Peyer's patch (tissue), 4 donors: Measurements from ENCODE around the gene CAPN8. TPM values are rescaled to one million over a fixed set of nuclear protein-coding genes. Genes with fewer than 3 reads are reported as not detected.

Experiments used
- DNase-seq, 3 donors: peaks; one replicate each; pipeline ENCODE4 v3.0.0-alpha.2; 2017 to 2019
- H3K27ac ChIP-seq, 4 donors: fragments of 200-600 bp; sonication (generic); one replicate each; pipeline ENCODE4 v1.5.1; 2016 to 2019
- H3K27me3 ChIP-seq, 2 donors: fragments of 200-600 bp; sonication (generic); one replicate each; pipeline ENCODE4 v1.5.1; 2019
- H3K36me3 ChIP-seq, 3 donors: fragments of 200-600 bp; sonication (generic); one replicate each; pipeline ENCODE4 v1.5.1; 2016 to 2019
- H3K4me1 ChIP-seq, 4 donors: fragments of 200-600 bp; sonication (generic); one replicate each; pipeline ENCODE4 v1.5.1; 2016 to 2019
- H3K4me3 ChIP-seq, 4 donors: fragments of 200-600 bp; sonication (generic); 1 replicate in 3 of 4; 2 replicates in 1 of 4; pipeline ENCODE4 v1.5.1; 2016 to 2019; ENCODE audit warnings: mild to moderate bottlenecking in 1 of 4
- H3K9me3 ChIP-seq, 4 donors: fragments of 200-600 bp; sonication (generic); one replicate each; pipeline ENCODE4 v1.5.1; 2016 to 2019; ENCODE audit warnings: mild to moderate bottlenecking in 1 of 4
- POLR2A ChIP-seq, 2 donors: fragments of 450-650 bp; IDR thresholded peaks; one replicate each; pipeline ENCODE4 v1.5.1; 2017; ENCODE audit warnings: antibody characterized with exemption in 2 of 2, mild to moderate bottlenecking in 2 of 2, moderate library complexity in 2 of 2
- small RNA-seq, 2 donors: library from RNA; depleted of rRNA; stranded (forward); fragments of <200 nt; gene quantifications; one replicate each; pipeline ENCODE3, GENCODE V24; 2016
- total RNA-seq, 4 donors: library from RNA; depleted of rRNA; stranded (reverse); fragments of >200 nt; gene quantifications; one replicate each; pipeline ENCODE4 v1.1.0, GENCODE V29; 2016
- TF ChIP-seq, protein P1 (sequence below), 6 experiments: fragments of 450-650 bp in 4 of 6; fragments of 200-600 bp in 2 of 6; sonication (generic) in 1 of 6; IDR thresholded peaks; one replicate each; pipeline ENCODE4 v1.5.1; 2017 to 2019; ENCODE audit warnings: antibody characterized with exemption in 6 of 6, mild to moderate bottlenecking in 3 of 6, moderate library complexity in 1 of 6

The CAPN8 gene
- total RNA-seq, 4 donors from 2014 or later, result 9.9 to 74.0 (median 31.4) TPM

DNA sequence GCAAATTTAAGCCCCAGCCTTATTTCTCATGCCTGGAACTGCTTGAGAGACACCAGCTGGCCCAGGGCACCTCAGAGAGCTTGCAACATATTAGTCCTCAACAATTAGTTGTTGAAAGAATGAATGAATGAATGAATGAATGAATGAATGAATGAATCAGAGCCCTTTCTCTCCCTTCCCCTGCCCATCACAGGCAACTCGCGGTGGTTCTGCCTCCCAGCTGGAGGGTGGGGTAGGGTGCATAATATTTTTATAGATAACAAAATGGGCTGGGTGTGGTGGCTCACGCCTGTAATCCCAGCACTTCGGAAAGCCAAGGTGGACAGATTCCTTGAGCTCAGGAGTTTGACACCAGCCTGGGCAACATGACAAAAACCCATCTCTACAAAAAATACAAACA lies 162.2 kb downstream of the CAPN8 start:
- Histone ChIP-seq H3K27me3 (no peaks in the 10 kb centered on the region), H3K27ac (no peak overlapping the region), H3K36me3 (no peaks in the 10 kb centered on the region), H3K4me3 (no peak overlapping the region), H3K4me1 (no peaks in the 10 kb centered on the region), H3K9me3 (no peaks in the 10 kb centered on the region)
- no peak for DNase-seq
- TF ChIP-seq, protein P1, sequence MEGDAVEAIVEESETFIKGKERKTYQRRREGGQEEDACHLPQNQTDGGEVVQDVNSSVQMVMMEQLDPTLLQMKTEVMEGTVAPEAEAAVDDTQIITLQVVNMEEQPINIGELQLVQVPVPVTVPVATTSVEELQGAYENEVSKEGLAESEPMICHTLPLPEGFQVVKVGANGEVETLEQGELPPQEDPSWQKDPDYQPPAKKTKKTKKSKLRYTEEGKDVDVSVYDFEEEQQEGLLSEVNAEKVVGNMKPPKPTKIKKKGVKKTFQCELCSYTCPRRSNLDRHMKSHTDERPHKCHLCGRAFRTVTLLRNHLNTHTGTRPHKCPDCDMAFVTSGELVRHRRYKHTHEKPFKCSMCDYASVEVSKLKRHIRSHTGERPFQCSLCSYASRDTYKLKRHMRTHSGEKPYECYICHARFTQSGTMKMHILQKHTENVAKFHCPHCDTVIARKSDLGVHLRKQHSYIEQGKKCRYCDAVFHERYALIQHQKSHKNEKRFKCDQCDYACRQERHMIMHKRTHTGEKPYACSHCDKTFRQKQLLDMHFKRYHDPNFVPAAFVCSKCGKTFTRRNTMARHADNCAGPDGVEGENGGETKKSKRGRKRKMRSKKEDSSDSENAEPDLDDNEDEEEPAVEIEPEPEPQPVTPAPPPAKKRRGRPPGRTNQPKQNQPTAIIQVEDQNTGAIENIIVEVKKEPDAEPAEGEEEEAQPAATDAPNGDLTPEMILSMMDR (IDR thresholded peaks at IDR 0.05), result no peak
- no peak for TF ChIP-seq POLR2A (IDR thresholded peaks at IDR 0.05)

DNA sequence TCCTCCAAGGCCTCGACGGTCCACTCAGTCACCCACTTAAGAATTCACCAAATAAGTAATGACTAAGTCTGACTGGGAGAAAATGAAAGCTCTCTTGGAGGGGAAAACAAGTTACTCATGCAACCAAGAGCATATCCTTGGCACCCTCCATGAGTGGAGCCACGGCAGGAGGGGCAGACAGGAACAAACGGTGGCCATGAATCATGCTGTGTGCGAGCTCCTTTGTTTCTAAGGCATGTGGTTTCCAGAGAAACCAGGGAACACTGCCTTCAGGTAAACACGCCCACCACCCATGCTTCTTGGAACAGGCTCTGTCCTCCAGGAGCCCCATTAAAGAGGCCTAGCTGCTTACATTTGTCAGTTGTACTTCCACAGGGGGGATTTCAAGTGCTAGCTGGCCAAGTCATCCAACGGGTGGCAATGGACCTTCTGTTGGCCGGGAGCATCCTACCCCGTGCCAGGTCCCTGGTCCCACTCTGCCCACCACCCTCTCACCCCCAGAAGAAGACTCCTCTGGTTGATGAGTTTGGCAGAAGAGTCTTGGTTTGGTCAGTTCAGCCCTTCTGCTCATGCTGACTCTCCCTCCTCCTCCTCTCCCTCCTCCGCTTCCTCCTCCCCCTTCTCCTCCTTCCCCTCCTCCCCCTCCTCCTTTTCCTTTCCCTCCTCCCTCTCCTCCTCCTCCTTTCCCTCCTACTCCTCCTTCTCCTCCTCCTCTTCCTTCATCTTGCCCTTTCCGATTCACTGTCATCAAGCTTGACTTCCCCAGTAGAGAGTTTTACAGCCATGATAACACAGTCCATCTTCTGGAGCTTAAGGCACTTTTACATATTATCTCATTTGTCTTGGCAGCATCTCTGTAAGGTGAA lies 164.7 kb downstream of the CAPN8 start:
- no peak overlapping the region for H3K27ac ChIP-seq
- H3K27me3 ChIP-seq, result no peaks in the 10 kb centered on the region
- TF ChIP-seq, protein P1 (IDR thresholded peaks at IDR 0.05), result no peak
- no peak for TF ChIP-seq POLR2A (IDR thresholded peaks at IDR 0.05)
- H3K9me3 ChIP-seq, result no peaks in the 10 kb centered on the region
- no peaks in the 10 kb centered on the region for H3K36me3 ChIP-seq
- DNase-seq, result no peak
- no peak overlapping the region for H3K4me3 ChIP-seq
- no peaks in the 10 kb centered on the region for H3K4me1 ChIP-seq

DNA sequence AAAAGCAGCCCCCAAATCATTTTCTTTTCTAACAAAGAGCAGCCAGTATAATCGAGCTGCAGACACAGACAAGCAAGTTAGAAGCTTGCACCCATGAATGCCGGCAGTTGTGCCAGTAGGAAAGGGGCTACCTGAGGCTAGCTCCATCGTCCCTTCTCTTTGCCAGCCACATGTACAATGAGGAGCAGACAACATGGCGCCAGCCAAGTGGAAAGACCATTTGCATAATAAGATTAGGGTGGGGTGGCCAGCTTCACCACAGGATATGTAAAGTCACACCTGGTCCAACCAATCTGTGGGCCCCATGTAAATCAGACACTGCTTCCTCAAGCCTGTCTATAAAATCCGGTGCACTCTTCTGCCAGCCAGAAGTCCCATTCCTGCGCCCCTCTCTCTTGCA lies 168.6 kb downstream of the CAPN8 start:
- TF ChIP-seq, protein P1 (IDR thresholded peaks at IDR 0.05), result no peak
- TF ChIP-seq POLR2A (IDR thresholded peaks at IDR 0.05), result no peak
- Histone ChIP-seq H3K4me1 (no peaks in the 10 kb centered on the region), H3K4me3 (no peak overlapping the region), H3K27ac (no peak overlapping the region), H3K36me3 (no peaks in the 10 kb centered on the region), H3K9me3 (no peaks in the 10 kb centered on the region), H3K27me3 (no peaks in the 10 kb centered on the region)
- DNase-seq, result no peak

DNA sequence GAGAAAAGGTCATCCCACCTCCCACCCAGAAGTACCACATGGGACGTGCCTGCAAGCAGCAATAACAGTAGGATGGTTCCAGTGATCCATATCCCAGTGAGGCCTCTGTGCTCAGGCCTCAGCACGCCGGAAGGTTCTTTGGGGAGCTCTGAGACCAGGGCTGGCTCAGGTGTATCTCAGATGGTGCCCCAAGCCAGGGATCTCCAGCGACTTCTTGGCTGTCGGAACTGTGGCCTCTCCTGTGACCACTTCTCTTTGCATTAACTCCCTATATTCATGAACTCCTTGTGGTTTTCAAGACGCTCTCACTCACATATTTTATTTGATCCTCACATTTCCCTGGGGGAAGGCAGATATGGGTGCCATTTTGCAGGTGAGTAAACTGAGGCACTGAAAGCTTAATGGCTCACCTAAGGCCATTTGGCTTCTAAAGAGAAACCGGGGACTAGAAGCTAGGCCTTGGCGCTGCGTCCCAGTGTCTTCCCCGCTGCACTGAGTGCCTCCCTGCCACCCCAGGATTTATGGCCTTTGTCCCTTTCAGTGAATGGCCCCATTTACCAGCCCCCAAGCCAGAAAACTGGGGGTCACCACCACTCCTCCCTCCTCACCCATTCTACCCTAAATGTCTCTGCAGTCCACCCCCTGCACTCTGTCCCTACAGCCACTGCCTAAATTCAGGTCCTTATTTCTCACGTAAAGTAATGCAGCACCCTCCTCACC lies 170.4 kb downstream of the CAPN8 start:
- TF ChIP-seq, protein P1 (IDR thresholded peaks at IDR 0.05), result no peak
- no peak for TF ChIP-seq POLR2A (IDR thresholded peaks at IDR 0.05)

DNA sequence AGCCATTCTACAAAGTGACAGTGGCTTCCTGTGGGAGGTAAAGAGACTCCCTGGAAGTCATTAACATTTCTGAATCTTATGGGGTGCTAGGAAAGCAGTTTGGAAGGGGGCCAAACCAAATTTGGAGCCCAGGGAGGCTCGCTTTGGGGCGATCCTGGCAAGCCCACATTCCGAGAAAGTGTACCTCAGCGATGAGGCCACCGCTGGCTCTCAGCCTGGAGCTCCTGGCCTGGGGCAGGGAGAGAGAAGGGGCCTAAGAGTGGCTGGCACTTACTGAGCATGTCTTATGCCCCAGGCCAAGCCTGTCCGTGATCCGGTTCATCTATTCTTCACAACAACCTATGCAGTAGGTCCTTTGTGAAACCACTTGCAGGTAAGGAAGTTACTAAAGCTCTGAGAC lies 173.5 kb downstream of the CAPN8 start:
- H3K36me3 ChIP-seq, result no peaks in the 10 kb centered on the region
- no peaks in the 10 kb centered on the region for H3K9me3 ChIP-seq
- no peaks in the 10 kb centered on the region for H3K27me3 ChIP-seq
- H3K27ac ChIP-seq, result no peak overlapping the region
- TF ChIP-seq, protein P1 (IDR thresholded peaks at IDR 0.05), result no peak
- no peak for TF ChIP-seq POLR2A (IDR thresholded peaks at IDR 0.05)
- H3K4me3 ChIP-seq, result no peak overlapping the region
- DNase-seq, result no peak
- H3K4me1 ChIP-seq, result no peaks in the 10 kb centered on the region

More for the DNA sequence above, 170.4 kb downstream of the CAPN8 start:
- H3K4me3 ChIP-seq, result no peak overlapping the region
- H3K9me3 ChIP-seq, result no peaks in the 10 kb centered on the region
- H3K27me3 ChIP-seq, result no peaks in the 10 kb centered on the region
- H3K4me1 ChIP-seq, result no peaks in the 10 kb centered on the region
- no peak overlapping the region for H3K27ac ChIP-seq
- DNase-seq, result no peak
- H3K36me3 ChIP-seq, result no peaks in the 10 kb centered on the region

Small RNA genes lying within 50 kb of the gene (small RNA-seq; reads per million reads assigned to genes)
- gene RNU6-1248P (0 reads per million in 2 donors), gene SNRPEP10 (0 reads per million in 2 donors)

Other genes starting within 250 kb of the CAPN8 start
- gene CAPN2, start 46.8 kb upstream of the CAPN8 start, total RNA-seq, result 100 to 1,000 TPM; 143 to 276 (median 202) TPM
- gene TP53BP2, start 180.2 kb upstream of the CAPN8 start, total RNA-seq, result 100 to 1,000 TPM in 1 of 4 donors, 10 to 100 TPM in 3; 31.7 to 196 (median 58.2) TPM